HG02970 (cell line): Measurements from ENCODE around the gene WRAP73.
"Not testable (repeated sequence)": the region's sequence is repeated elsewhere in the genome, so short reads cannot be mapped to it uniquely, and the experiment has no call there.

ENCODE experiments used
- ATAC-seq: cut with Tn5 transposase; IDR thresholded peaks from one replicate; pipeline ENCODE4 v1.9.1; 2021; ENCODE audit warnings: mild to moderate bottlenecking, moderate library complexity, moderate number of reproducible peaks; ENCODE audit not compliant: unreplicated experiment, low FRiP score

Gene WRAP73

GRCh38 chr1:3601743-3602142, 48.2 kb downstream of the WRAP73 start:
- ATAC-seq, result no peak

- no peak for ATAC-seq
Measured at GRCh38 chr1:3600354-3600753, 49.5 kb downstream of the WRAP73 start.

DNA sequence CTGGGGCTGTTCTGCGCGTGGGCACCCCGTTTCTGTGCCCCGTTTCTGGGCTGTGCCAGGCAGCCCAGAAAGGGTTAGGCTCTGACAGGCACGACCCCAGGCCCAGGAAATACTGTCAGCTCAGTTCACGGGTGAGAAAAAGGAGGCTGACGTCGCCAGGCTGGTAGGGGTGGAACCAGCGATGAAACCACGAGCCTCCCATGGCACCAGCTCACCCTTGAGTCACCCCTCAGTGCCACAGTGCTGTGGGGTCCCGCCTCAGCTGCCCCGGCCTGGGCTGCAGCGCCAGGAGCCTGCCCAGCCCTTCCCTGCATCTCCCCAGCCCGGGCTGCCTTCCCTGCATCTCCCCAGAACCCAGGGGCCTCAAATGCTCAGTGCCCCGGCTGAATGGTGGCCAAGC, 50.1 kb downstream of the WRAP73 start:
- no peak for ATAC-seq

DNA sequence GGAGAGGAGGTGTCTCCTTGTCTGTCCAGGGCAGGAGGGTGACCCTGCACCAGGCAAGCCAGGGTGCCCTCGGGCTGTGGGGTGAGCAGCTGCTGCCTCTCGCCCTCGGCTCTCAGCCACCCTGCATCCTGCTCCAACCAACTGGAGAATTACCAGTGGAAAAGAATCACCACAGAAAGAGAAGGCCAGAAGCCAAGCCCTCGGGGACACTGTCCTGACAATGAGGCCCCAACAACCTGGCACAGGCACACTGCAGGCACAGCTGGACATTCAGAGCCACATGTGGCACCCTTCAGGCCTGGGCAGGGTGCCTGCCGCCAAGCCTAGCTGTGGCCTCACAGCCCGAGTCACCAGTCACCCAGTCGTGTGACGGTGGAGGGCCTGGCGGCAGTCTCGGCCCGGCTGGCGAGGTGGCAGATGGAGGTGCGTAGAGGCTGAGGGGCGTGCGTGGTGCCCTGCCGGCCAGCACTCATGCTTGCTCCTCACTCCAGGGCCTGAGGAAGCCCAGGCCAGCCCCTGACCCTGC, 50.6 kb downstream of the WRAP73 start:
- ATAC-seq, result no peak

GRCh38 chr1:3598522-3599285, 51.2 kb downstream of the WRAP73 start:
- ATAC-seq, result no peak

DNA sequence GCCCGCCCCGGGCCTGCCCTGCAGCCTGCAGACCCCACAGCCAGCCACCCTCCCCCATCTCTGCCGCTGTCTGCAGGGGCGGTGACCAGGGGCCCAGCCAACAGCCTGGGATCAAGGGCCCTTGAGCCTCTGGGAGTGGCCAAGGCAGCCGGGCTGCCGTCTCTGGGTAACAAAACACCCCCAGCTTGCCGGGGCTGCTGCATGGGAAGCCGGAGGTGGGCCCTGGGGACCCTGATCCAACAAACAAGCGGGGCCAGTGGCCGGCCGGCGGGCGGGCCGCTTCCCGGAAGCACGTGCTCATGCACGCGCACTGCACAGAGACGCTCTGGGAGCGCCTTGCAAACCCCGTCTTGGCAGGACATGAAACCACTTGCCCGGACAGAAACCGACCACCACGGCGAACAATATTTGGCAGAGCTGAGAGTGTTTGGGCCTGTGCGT, 51.8 kb downstream of the WRAP73 start:
- no peak for ATAC-seq

DNA sequence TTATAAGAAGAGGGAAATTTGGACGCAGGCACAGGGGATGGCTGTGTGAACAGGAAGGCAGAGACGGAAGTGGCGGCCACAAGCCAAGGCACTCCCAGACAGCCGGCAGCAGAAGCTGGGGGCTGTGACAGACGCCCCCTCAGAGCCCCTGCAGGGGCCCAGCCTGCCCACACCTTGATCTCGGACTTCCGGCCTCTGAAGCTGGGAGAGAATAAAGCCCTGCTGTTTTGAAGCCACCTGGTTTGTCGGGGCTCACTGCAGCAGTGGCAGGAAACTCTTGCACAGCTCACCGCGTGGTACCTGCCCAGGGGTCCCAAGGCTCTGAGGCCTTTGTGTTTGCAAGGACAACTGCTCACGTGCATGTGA, 52.3 kb downstream of the WRAP73 start:
- no peak for ATAC-seq

DNA sequence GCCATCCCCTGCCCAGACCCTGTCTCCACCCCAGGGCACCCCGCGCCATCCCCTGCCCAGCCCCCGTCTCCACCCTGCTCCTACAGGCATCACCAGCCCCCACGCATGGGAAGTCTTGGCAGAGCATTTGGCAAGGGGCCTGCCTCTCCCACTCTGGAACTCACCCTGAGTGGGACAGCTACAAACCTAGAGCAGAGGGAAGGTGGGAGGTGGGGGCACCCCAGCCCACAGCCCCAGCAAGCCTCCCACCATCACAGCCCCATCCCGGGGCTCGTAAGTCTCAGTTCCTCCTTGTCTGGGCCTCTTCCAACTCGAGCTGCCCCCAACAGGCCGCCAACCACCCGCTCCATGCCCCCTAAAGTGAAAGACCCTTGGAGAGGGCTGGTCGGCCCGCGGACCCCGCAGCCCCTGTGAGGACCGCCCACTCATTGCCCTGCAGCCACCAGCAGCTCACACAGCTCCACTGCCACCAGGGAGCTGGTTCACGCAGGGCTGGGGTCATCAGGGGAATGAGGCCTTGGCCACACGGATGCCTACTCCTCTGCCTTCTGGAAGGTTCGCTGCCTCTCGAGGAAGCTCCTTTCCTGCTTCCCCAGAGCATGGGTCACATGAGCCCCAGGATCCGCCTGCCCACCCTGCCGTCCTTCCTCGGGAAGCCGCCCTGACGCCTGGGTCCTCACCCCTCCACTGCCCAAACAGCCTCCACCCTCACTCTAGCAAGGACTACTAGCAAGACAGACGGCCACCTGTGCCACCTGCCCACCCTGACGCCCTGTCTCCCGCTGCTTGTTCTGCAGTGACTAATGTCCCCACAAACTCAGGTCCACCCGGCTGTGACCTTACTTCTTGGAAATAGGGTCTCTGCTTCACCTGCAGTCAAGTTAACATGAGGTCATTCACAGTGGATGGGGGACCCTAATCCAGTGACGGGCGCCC, 53.0 kb downstream of the WRAP73 start:
- no peak for ATAC-seq

DNA sequence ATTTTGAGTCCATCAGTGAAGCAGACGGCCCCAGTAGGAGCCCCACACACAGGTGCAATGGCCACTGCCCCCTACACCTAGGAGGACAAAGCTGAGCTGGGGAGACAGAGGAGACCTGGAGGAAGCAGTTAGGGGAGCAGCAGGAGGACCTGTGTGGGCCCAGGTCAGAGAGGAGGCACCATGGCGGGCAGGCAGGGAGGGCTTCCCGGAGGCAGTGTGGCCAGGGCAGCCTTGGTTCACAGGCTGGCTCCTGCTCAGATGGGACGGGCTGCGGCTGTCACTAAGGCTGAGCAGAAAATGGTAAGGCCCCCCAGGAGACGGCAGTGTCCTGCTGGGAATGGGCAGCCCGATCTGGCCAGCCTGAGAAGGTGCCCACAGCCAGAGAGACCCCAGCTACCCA, 54.0 kb downstream of the WRAP73 start:
- no peak for ATAC-seq

- ATAC-seq, result no peak
Measured at GRCh38 chr1:3594706-3595377, 55.1 kb downstream of the WRAP73 start.

GRCh38 chr1:3593745-3594144, 56.2 kb downstream of the WRAP73 start:
- no peak for ATAC-seq

DNA sequence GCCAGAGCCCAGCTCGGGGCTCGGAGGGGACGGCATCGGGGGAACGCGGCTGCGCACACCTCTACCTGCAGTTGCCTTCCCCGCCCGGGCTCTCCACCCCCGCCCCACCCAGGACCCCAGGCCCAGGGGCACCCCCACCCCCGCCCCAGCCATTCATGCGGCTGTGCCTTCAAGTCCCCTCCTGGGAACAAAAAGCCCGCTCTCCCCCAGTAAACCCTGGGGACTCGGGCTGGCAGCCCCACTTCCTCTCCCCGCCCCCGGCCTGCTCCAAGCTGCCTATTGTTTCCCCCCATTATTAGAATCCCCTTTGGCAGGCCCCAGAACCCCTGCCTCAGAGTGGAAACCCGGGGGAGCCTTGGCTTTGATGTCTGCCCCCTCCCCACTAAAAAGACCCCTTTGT, 56.6 kb downstream of the WRAP73 start:
- ATAC-seq, result no peak

- no peak for ATAC-seq
Measured at GRCh38 chr1:3590951-3591865, 58.7 kb downstream of the WRAP73 start.

DNA sequence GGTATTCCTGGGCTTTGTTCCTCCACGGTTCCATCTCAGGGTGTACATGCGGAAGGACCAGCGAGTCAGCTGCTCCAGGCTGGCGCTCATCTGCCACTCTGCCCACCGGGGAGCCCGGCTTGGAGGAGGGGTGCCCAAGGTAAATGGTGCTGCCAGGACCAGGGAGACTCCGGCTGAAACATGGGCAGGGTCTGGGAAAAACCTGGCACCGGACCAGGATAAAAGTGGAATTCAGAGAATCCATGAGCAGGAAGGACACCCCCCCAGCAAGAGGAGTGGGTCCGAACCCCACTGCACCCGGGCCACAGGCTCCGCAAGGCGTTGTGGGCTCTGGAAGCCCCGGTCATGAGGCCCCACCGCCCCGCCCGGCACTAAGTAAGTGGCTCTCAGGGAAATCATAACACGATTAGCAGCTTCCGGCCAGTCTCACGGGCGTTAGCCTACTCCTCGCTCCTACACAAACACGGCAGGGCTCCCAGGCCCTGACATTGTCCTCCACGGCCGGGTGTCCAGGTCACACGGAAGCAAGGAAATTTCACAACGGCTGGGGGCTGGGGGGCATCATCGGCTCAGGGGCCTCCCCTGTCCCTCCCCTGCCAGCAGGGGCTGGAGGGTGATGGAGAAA, 59.7 kb downstream of the WRAP73 start:
- ATAC-seq, result no peak

DNA sequence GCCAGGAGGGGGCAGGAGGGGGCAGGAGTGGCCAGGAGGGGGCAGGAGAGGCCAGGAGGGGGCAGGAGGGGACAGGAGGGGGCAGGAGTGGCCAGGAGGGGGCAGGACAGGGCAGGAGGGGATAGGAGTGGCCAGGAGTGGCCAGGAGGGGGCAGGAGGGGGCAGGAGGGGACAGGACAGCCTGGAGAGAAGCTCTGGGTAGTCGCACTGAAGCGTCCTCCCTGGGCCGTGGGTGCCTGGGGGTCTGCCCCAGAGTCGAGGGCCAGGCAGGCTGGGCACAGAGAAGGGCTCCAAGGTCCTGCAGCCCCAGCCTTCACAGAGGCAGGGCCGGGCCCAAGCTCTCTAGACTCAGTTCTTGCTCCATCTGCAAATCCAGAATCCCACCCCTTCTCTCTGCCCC, 61.5 kb downstream of the WRAP73 start:
- ATAC-seq, result no peak

DNA sequence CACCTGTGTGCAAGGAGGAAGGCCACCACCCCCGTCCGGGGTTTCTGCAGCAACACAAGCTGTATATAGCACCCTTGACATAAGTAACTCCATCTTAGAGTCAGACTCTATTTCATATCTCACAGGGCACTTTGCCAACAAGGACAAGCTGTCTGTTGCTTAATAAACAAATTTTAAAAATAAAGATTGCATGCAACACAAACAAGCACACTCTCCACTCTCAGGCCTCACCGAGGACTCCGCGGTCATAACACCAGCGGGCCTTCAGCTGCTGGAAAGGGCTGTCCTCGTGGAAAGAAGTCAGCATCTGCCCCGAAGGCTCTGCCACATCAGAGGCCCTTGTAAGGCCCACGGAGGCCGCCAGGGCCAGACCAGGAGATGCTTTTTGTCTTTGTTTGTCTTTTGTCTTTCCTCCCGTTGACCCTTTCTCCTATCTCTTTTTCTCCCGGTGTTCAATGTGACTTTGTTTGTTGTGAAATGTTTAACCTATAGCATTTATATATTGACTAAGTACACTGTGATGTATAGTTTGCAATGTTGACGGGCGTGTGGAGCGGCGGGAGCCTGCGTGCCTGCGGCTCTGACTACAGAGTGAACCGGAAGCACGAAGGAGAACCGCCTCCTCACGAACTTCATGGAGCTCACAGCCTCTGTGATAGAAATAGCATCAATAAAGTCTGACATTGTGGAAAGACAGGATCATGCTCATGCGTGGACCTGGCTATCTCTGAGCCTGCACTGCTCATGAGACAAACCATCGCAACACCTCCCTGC, 62.7 kb downstream of the WRAP73 start:
- ATAC-seq, result no peak

DNA sequence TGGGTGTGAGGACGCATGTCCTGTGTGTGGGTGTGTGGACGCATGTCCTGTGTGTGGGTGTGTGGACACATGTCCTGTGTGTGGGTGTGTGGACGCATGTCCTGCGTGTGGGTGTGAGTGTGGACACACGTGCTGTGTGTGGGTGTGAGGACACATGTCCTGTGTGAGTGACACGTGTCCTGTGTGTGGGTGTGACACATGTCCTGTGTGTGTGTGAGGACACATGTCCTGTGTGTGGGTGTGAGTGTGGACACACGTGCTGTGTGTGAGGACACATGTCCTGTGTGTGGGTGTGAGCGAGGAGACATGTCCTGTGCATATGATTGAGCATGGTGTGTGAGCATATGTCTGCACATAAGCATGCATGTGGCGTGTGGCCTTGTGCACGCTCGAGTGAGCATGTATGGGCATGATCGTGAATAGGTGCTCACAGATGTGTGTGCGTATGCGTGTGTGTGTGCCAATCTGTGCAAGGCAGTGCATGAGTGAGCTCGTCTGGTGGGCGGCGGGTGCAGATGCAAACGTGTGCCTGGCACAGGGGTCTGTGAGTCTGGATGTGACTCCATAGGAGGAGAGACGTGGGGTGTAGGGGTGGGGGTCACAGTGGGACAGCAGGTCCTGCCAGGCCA, 63.8 kb downstream of the WRAP73 start:
- ATAC-seq, result no peak

- ATAC-seq, result not testable (repeated sequence)
Measured at GRCh38 chr1:3585353-3585868, 64.5 kb downstream of the WRAP73 start.
